Mesodermal cell (in vitro differentiated cells): ENCODE measurements around the gene AKAP7.
A peak's percentile ranks its signal among the peaks of the same experiment; 100 is the strongest.

Source experiments
- H3K27ac ChIP-seq: 2 replicates; pipeline ENCODE4 v1.7.0; 2013; ENCODE audit warnings: mild to moderate bottlenecking, low read depth, low read length, moderate library complexity; ENCODE audit not compliant: severe bottlenecking
- H3K36me3 ChIP-seq: 2 replicates; pipeline ENCODE4 v1.7.1; 2013; ENCODE audit warnings: mild to moderate bottlenecking, low read length, moderate library complexity; ENCODE audit not compliant: control insufficient read depth, insufficient read depth
- H3K4me1 ChIP-seq: one replicate; pipeline ENCODE4 v1.7.1; 2013; ENCODE audit warnings: mild to moderate bottlenecking, low read length; ENCODE audit not compliant: insufficient read depth, control insufficient read depth, poor library complexity, severe bottlenecking
- H3K4me3 ChIP-seq: 2 replicates; pipeline ENCODE4 v1.7.0; 2013; ENCODE audit warnings: low read length, control low read depth, mild to moderate bottlenecking; ENCODE audit not compliant: insufficient read depth, poor library complexity, severe bottlenecking; ENCODE audit errors: extremely low read depth
- H3K9me3 ChIP-seq: 2 replicates; pipeline ENCODE4 v1.7.1; 2013; ENCODE audit warnings: mild to moderate bottlenecking, low read length, moderate library complexity; ENCODE audit not compliant: control insufficient read depth
- WGBS, 2 experiments: methylation state at CpG; one replicate each; pipeline ENCODE4 v1.1.5; 2013; ENCODE audit warnings: missing lambda C conversion rate in 2 of 2; ENCODE audit not compliant: insufficient coverage in 2 of 2; 5-methylcytosine and 5-hydroxymethylcytosine counted together

The AKAP7 gene

GRCh38 chr6:131216246-131216645, 81.0 kb downstream of the AKAP7 start:
- 100% methylated on average over 1 of the region's 4 CpGs for WGBS, 2 experiments
- Histone ChIP-seq H3K27ac (no peak overlapping the region), H3K4me1 (no peaks in the 10 kb centered on the region), H3K4me3 (no peak overlapping the region), H3K9me3 (no peaks in the 10 kb centered on the region), H3K36me3 (no peaks in the 10 kb centered on the region)

- WGBS, 2 experiments = no CpG with 5 or more reads among the region's 2 CpGs
- H3K4me3 ChIP-seq = no peak overlapping the region
Observed at GRCh38 chr6:131222773-131223172, 87.5 kb downstream of the AKAP7 start.

GRCh38 chr6:131223416-131223815, 88.1 kb downstream of the AKAP7 start:
- Histone ChIP-seq H3K4me1 (no peaks in the 10 kb centered on the region), H3K9me3 (no peaks in the 10 kb centered on the region)

More at GRCh38 chr6:131222773-131223172, 87.5 kb downstream of the AKAP7 start:
- no peaks in the 10 kb centered on the region for H3K9me3 ChIP-seq
- no peak overlapping the region for H3K27ac ChIP-seq
- no peaks in the 10 kb centered on the region for H3K4me1 ChIP-seq
- no peaks in the 10 kb centered on the region for H3K36me3 ChIP-seq

GRCh38 chr6:131225127-131225526, 89.9 kb downstream of the AKAP7 start:
- no CpG with 5 or more reads among the region's 1 CpG for WGBS, 2 experiments
- no peaks in the 10 kb centered on the region for H3K9me3 ChIP-seq

More at GRCh38 chr6:131223416-131223815, 88.1 kb downstream of the AKAP7 start:
- WGBS, 2 experiments = no CpG with 5 or more reads among the region's 1 CpG
- Histone ChIP-seq H3K4me3 (no peak overlapping the region), H3K36me3 (no peaks in the 10 kb centered on the region), H3K27ac (no peak overlapping the region)

DNA sequence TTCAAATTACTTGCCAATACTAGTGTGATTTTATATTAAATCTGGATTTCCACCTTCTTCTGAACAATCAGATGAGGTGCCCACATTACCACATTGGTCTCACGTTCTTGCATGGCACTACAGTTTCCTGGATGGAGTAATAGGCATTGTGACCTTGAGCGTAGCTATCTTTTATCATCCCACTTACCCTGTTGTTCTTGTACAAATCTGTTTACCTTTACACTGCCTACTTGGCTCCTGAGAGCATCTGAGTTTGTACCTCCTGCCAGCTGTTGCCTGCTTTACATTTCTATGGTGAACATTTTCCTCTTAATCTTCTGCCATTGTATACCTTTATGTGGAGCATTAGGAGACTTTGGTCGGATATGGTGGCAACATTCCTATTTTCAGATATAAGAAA, 90.7 kb downstream of the AKAP7 start:
- Histone ChIP-seq H3K27ac (no peak overlapping the region), H3K36me3 (no peaks in the 10 kb centered on the region), H3K4me1 (no peaks in the 10 kb centered on the region), H3K4me3 (no peak overlapping the region), H3K9me3 (no peaks in the 10 kb centered on the region)
- 100% methylated on average over 2 of the region's 3 CpGs; no CpG with 5 or more reads in 1 of the 2 experiments for WGBS, 2 experiments

More at GRCh38 chr6:131225127-131225526, 89.9 kb downstream of the AKAP7 start:
- no peaks in the 10 kb centered on the region for H3K36me3 ChIP-seq
- no peak overlapping the region for H3K4me3 ChIP-seq
- H3K27ac ChIP-seq = no peak overlapping the region
- no peaks in the 10 kb centered on the region for H3K4me1 ChIP-seq

GRCh38 chr6:131226459-131227157, 91.3 kb downstream of the AKAP7 start:
- Histone ChIP-seq H3K9me3 (no peaks in the 10 kb centered on the region), H3K4me1 (no peaks in the 10 kb centered on the region), H3K4me3 (no peak overlapping the region), H3K36me3 (no peaks in the 10 kb centered on the region), H3K27ac (no peak overlapping the region)
- 83 to 100% methylated on average over 3 to 4 of the region's 5 CpGs for WGBS, 2 experiments

- no peaks in the 10 kb centered on the region for H3K9me3 ChIP-seq
- H3K36me3 ChIP-seq = no peaks in the 10 kb centered on the region
- 73 to 80% methylated on average over 1 of the region's 3 CpGs for WGBS, 2 experiments
- no peaks in the 10 kb centered on the region for H3K4me1 ChIP-seq
- no peak overlapping the region for H3K27ac ChIP-seq
- H3K4me3 ChIP-seq = no peak overlapping the region
Observed at GRCh38 chr6:131227158-131227543, 91.9 kb downstream of the AKAP7 start.

- H3K27ac ChIP-seq = no peak overlapping the region
- no peak overlapping the region for H3K4me3 ChIP-seq
- WGBS, 2 experiments = no CpG with 5 or more reads among the region's 2 CpGs
- no peaks in the 10 kb centered on the region for H3K9me3 ChIP-seq
- no peaks in the 10 kb centered on the region for H3K36me3 ChIP-seq
- no peaks in the 10 kb centered on the region for H3K4me1 ChIP-seq
Observed at GRCh38 chr6:131231103-131231502, 95.8 kb downstream of the AKAP7 start.

GRCh38 chr6:131231891-131232290, 96.6 kb downstream of the AKAP7 start:
- H3K4me1 ChIP-seq = no peaks in the 10 kb centered on the region
- 80 to 85% methylated on average over 1 to 3 of the region's 5 CpGs for WGBS, 2 experiments
- H3K27ac ChIP-seq = no peak overlapping the region
- no peaks in the 10 kb centered on the region for H3K9me3 ChIP-seq
- no peak overlapping the region for H3K4me3 ChIP-seq
- H3K36me3 ChIP-seq = no peaks in the 10 kb centered on the region

GRCh38 chr6:131244942-131245341, 109.7 kb downstream of the AKAP7 start:
- H3K27ac ChIP-seq = no peak overlapping the region
- H3K4me1 ChIP-seq = no peaks in the 10 kb centered on the region
- no peak overlapping the region for H3K4me3 ChIP-seq
- H3K9me3 ChIP-seq = no peaks in the 10 kb centered on the region
- WGBS, 2 experiments = 100% methylated on average over 2 of the region's 4 CpGs; no CpG with 5 or more reads in 1 of the 2 experiments
- H3K36me3 ChIP-seq = no peaks in the 10 kb centered on the region

- no peak overlapping the region for H3K4me3 ChIP-seq
- peak overlapping the region; percentile 32 for H3K27ac ChIP-seq
- WGBS, 2 experiments = 11 to 31% methylated on average over 5 to 6 of the region's 9 CpGs
- no peaks in the 10 kb centered on the region for H3K9me3 ChIP-seq
- H3K36me3 ChIP-seq = no peaks in the 10 kb centered on the region
- no peaks in the 10 kb centered on the region for H3K4me1 ChIP-seq
Observed at GRCh38 chr6:131250122-131250521, 114.9 kb downstream of the AKAP7 start.
